Chondrocyte (in vitro differentiated cells): ENCODE results near the gene HHIPL1. TPM values are rescaled to one million over a fixed set of nuclear protein-coding genes. Genes with fewer than 3 reads are reported as not detected.

Experiments used
- DNase-seq: peaks from one replicate; pipeline ENCODE4 v3.0.0; 2021; ENCODE audit warnings: mixed read lengths, low spot score
- H3K27ac Mint-ChIP-seq: one replicate; pipeline ENCODE4 v1.8.0; 2021; ENCODE audit warnings: mild to moderate bottlenecking, moderate library complexity, mixed read lengths; ENCODE audit not compliant: unreplicated experiment
- H3K27me3 Mint-ChIP-seq: 2 replicates; pipeline ENCODE4 v1.8.0; 2021; ENCODE audit warnings: low read depth, mixed read lengths
- H3K36me3 Mint-ChIP-seq: 2 replicates; pipeline ENCODE4 v1.8.0; 2021; ENCODE audit warnings: low read depth, mixed read lengths
- H3K4me1 Mint-ChIP-seq: 2 replicates; pipeline ENCODE4 v1.8.0; 2021; ENCODE audit warnings: low read depth, mild to moderate bottlenecking, mixed read lengths
- H3K4me3 Mint-ChIP-seq: one replicate; pipeline ENCODE4 v1.8.0; 2021; ENCODE audit warnings: mild to moderate bottlenecking, moderate library complexity, mixed read lengths; ENCODE audit not compliant: unreplicated experiment
- H3K9me3 Mint-ChIP-seq: 2 replicates; pipeline ENCODE4 v1.8.0; 2021; ENCODE audit warnings: low read depth, mixed read lengths
- CTCF ChIP-seq: fragments of 200-600 bp; sonication (generic); IDR thresholded peaks from 2 replicates; pipeline ENCODE4 v1.5.0; 2021; ENCODE audit warnings: antibody characterized with exemption, mild to moderate bottlenecking, moderate library complexity
- total RNA-seq: library from RNA; stranded (reverse); gene quantifications from 3 replicates; pipeline ENCODE4 v1.2.1, GENCODE V29; 2021

HHIPL1 gene
- total RNA-seq, 1 donor from 2014 or later = 5.6 TPM

- Mint-ChIP-seq H3K27ac (no peak overlapping the region), H3K9me3 (no peaks in the 10 kb centered on the region)
These were observed 26.6 kb downstream of the HHIPL1 start for GRCh38 chr14:99671235-99672224.

GRCh38 chr14:99672506-99673304 lies 27.8 kb downstream of the HHIPL1 start:
- Mint-ChIP-seq H3K9me3 (no peaks in the 10 kb centered on the region), H3K4me1 (peaks cover 12% of the 10 kb centered on the region), H3K36me3 (peaks cover 4% of the 10 kb centered on the region), H3K27ac (no peak overlapping the region), H3K4me3 (no peak overlapping the region), H3K27me3 (no peaks in the 10 kb centered on the region)
- TF ChIP-seq CTCF = no peak
- DNase-seq = no peak

More at GRCh38 chr14:99671235-99672224, 26.6 kb downstream of the HHIPL1 start:
- DNase-seq = peak; percentile 39
- H3K4me3 Mint-ChIP-seq = no peak overlapping the region
- TF ChIP-seq CTCF = no peak
- no peaks in the 10 kb centered on the region for H3K27me3 Mint-ChIP-seq
- H3K36me3 Mint-ChIP-seq = peaks cover 4% of the 10 kb centered on the region
- peaks cover 10% of the 10 kb centered on the region for H3K4me1 Mint-ChIP-seq

- DNase-seq = peak; percentile 87
- peaks cover 3% of the 10 kb centered on the region for H3K9me3 Mint-ChIP-seq
- H3K27ac Mint-ChIP-seq = no peak overlapping the region
- peaks cover 12% of the 10 kb centered on the region for H3K4me1 Mint-ChIP-seq
- no peak overlapping the region for H3K4me3 Mint-ChIP-seq
- peaks cover 2% of the 10 kb centered on the region for H3K36me3 Mint-ChIP-seq
- H3K27me3 Mint-ChIP-seq = no peaks in the 10 kb centered on the region
- TF ChIP-seq CTCF = no peak
These were observed 28.6 kb downstream of the HHIPL1 start for GRCh38 chr14:99673305-99674063.

GRCh38 chr14:99674064-99674650 lies 29.2 kb downstream of the HHIPL1 start:
- Mint-ChIP-seq H3K27ac (no peak overlapping the region), H3K4me3 (no peak overlapping the region), H3K36me3 (no peaks in the 10 kb centered on the region), H3K9me3 (peaks cover 5% of the 10 kb centered on the region), H3K4me1 (peaks cover 12% of the 10 kb centered on the region), H3K27me3 (no peaks in the 10 kb centered on the region)
- peak; percentile 41 for DNase-seq
- no peak for TF ChIP-seq CTCF
